CD4-positive, alpha-beta T cell treated with Interleukin-2 at 100 ng/mL for 4 hours (primary cell): ENCODE results near the gene CASD1.

Experiments used
- DNase-seq: peaks from one replicate; pipeline ENCODE4 v3.0.0-alpha.2; 2020; ENCODE audit warnings: low spot score

CASD1 gene

DNA sequence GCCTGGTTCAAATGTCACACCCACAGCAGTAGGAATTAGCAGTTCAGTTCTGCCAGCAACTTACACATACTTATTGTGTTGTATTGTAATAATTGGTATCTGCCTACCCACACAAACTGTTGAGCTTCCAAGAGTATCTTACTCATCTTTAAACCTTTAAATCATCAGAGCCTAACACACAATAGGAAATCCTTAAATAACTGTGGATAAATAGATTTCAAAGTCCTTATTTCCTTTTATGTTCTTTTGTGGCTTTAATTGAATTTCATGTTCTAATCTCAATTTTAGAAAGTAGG is 3.9 kb downstream of the CASD1 start:
- DNase-seq: no peak

DNA sequence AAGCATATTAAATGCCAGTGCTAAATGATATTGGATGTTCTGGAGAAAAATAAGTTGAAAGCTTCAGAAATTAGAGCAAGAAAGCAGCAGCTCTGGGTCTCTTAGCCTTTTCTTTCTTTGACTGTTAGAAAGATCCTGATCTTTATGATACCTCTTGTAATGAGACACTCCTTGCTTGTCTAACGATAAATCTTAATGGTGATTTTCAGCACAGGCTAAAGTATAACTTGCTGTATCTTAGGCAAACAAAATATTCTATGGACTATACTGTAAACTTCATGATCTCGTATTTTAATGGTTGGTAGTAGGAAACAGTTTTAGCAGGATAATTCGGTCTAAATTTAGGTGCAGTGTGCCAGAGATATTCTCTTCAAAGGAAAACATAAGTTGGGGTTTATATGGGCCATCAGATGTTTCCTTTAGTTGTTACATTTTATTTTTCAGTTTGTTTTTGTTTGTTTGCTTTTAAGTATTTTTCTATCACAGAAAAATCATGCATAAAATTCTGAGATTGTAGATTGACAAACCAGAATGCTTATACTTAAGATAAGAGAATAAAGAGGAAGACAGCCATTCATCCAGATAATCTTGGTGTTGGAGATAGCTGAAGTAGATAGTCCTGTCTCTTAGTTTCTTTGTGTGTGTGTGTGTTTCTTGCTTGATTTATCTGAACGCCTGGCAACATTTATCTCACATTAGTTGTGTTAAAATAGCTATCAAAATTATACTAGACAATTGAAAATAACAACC is 4.7 kb downstream of the CASD1 start:
- DNase-seq: no peak

DNA sequence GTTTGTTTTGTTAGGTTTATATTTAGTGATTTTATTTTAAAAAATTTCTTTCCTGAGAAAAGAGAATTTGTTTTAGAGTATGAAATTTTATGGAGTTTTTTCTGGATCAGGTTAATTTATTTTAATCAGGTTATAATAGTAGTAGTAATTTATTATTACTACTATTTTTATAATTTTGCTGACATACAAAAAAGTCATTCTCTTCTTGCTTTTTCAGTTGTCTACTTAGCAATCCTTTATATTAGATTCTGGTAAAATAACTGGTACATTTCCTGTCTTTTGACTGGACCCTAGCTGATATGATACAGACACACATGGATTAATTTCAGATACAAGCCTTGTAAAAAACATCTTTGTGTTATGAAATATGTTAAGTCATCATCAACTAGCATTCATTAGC is 5.3 kb downstream of the CASD1 start:
- DNase-seq: no peak

DNA sequence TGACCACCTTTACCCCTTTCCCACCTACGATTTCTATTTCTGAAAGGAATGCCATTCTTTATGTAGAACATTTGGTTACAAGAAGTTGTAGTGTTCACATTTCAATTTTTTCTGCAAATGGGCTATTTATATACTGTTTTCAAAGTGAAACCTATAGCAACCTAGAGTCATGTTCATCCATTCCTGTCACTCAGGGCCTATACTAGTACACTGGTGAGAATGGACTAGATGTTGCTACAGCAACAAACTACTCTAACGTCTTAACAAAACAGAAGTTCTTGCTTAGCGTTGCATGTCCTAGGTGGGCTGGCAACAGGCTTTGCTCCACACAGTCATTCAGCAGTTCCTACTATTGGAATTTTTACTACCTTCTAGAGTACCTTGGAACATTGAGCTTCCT is 16.3 kb downstream of the CASD1 start:
- no peak for DNase-seq

DNA sequence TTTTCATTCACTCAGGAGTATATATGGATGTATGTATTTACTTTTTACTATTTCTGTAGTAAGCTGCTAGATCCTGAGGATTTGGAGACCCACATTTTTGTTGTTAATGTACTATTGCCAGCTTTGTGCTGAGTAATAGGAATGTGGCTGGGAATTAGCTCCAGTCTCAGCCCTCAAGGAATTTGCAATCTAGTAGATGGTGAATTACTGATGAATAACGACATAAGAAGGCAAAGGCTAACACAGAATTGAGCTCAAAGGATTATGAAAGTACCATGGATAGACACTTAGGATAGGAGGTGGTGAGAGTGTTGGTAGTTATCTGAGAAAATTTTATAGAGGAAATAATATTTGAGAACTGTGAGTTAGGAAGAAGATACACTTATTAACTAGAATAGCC is 19.9 kb downstream of the CASD1 start:
- DNase-seq: no peak

DNA sequence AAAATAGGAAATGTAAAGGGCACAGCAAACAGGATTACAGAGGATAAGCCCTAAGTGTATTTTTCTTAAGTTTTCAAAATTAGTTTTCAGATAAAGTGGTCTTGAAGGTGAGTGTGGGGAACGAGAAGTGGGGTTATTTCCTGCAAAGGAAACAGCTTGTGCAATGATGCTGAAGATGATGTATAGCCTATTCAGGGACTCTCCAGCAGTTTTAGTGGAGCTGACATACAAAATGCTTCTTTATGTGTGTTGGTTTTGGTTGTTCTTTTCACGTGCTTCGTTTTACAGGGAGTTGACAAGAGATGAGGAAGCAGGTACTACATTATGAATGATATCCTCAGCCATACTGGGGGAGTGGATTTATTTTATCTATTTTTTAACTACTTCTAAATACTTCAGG is 20.5 kb downstream of the CASD1 start:
- DNase-seq: no peak

DNA sequence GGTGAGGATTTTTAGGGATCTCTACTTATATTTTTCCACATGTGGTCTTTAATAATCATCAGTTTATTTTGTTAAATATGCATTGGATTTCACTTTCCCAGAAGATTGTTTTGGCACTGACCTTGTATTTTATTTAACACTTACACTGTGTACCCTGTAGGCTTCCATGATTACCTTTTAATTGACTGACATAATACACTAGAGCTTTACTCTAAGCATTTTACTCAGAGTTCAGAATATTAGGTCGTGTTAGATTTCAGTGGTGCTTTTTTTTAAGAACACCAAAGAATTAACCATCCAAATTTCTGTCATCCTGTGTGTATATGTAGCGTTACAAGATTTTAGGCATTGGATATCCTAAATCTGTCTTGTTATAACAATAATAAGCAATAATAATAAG is 23.1 kb downstream of the CASD1 start:
- no peak for DNase-seq

DNA sequence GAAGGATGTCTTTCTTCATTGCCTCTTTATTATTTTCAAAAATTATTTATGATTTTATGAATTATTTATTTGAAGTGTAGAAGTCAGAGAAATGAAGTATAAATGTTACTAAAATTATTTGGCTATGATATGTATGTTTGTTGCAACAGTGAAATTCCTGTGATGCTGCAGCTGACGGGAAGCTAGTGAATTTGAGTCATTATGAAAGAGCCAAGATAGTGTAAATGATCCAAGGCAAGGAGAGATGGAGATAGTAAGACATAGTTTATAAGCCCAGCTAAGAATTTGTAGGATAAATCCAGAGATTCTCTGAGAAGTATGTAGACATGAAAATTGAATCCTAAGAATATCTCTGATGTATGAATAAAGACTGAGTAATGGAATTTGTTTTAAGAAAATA is 30.8 kb downstream of the CASD1 start:
- no peak for DNase-seq

DNA sequence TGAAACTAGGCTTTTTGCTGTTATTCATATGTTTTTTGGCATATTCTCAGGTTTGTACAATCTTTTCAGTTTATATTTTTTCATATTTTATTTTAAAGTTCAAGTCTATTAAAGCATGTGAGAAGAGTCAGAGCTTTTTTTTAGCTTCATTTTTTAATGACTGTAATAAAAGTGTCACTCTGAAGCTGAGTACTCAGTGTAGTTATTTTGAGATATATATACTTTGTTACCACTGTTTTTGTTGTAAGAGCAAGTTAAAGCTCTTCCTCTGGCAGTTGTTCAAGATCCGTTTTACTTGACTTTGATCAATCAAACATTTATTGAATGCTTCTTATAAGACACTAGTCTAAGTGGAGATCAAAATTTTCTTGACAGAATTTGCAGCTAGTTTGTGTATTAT is 37.5 kb downstream of the CASD1 start:
- DNase-seq: no peak

DNA sequence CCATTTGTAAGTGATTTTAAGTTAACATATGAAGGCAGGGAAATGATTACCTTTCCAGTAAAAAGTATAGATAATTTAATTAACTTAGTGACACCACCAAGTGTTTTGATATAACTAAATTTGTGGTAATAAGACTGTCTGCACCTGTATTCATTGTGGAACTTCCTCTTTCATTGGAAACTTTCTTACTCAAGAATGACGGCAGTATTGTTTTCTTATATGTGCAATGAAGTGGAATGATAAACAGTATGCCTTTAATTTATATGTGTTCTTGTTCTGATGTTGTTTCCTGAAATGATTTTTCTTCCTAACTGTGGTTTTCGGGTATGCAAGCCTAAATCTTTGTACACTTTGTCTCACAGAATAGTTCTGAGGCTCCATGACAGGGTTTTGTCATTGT is 46.4 kb downstream of the CASD1 start:
- no peak for DNase-seq

DNA sequence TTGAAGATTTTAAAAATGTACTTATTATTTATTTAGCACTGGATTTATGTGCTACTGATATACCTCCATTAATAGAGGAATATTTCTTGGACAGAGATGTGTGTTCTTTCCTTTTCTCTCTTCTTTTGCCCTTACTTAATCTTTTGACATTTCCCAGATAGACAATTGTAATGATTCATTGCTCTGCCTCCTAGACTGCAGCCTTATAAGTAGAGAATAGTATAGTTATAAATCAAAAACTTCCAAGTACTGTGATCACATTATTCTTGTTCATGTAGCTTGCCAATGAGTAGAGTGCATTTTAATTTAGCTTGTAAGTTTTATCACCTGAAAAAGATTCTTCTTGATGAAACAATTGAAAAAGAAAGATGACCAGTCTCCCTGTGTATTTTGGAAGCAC is 47.6 kb downstream of the CASD1 start:
- no peak for DNase-seq

DNA sequence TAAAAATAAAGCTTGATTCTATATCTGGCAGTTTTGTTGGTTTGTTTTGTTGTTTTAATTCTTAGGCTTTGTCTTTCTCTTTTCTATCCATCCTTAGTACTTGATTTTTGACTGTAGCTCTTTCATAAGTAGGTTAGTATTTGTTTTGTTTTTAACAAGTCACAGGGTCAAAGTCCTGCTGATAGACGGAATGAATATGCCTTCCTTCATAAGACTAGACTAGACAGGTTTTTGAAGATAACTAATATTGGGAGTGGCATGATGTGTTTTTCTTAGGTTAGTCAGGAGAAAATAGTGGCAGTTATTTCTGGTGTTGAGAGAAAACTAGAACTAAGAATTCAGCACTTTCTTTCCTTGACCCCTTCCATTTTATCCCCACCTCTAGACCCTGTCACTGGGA is 50.4 kb downstream of the CASD1 start:
- no peak for DNase-seq

DNA sequence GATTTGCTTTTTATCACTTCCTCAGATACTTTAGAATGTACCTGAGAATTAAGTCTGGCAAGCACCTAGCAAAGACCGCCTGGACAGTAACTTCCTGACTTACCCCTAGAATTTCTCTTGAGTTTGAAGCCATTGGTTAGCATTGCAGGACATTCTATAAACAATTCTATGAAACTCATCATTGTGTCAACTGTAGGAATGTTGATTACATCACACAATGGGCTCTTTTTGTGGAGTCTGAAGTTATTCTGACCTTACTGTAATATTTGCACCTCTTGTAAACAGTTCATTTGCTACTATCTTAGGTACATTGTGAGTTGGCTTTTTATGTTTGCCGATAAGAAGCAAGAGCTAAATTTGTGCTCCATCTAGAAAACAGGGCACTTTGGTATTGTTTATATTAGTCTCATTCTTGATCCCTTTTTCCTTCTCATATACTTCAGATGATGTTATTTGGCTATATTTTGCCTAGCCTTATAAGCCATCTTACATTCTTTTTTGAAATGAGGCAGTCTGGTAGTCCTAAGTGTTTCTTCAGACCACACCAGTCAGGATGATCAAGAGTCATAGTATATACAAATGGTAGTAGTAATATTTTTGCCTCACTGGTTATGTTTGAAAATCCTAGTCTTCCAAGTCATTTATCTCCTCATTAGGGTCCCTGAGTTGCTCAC is 52.4 kb downstream of the CASD1 start:
- no peak for DNase-seq

DNA sequence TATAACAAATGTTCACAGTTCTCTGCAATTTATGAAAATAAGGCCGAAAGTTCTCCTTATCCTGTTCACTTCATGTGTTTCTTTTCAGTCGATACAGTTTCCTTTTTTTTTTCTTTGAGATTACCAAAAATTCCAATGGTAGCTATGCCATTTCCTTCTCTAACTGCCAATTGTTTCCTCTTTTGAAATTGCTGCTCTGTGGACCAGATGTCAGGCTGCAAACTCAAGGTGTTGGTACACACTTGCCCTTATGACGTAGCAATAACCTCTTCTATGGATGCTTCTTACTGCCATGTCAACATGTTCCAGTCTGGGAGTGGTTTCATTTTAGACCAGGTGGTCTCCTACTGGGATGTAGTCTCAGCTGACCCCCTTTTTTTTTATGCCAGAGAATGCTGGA is 52.9 kb downstream of the CASD1 start:
- DNase-seq: no peak

DNA sequence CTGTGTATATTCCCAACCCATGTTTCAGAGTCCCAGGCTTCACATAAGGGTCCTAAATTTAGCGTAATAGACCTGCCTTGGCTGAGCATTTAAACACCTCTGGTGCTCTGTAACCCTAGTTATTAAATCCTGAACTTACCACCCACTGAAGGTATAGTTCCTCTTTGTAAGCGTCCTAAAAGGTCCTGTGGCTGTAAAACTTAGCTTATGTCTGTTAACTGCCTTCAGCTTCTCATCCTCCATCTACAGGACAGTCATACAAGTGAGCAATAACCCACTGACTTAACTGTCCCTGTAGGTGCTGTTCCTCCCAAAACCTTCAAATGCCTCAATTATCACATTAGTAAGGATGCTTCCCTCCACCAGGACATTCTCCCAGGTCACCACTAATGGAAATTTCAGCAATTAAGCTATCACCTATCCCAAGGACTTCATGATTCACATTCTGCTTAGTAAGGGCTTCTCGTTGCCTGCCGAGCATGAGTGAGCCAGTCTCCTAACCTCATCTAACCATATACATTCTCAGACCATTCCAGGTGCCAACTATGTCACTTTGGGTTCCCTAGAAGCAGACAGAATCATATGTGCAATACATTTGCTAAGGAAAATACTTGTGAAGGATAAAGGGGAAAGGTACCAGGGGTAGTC is 55.8 kb downstream of the CASD1 start:
- no peak for DNase-seq

DNA sequence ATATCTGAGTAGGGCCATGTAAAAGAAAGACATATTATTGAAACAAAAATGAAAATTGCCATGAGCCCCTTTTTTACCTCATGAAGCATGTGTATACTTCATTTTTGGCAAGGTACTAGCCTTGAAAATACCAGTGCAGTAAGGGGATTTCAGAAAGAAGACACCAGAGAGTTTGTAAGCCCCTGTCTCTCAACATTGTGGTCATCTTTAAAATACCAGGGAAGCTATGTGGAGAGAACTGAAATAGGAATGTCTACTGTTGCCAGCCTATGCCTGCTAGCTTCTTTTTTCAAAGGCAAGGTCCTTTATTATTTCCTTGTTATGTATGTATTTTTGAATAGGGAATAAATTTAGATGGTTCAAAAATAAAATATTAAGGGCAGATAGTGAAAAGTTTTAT is 57.8 kb downstream of the CASD1 start:
- DNase-seq: no peak

DNA sequence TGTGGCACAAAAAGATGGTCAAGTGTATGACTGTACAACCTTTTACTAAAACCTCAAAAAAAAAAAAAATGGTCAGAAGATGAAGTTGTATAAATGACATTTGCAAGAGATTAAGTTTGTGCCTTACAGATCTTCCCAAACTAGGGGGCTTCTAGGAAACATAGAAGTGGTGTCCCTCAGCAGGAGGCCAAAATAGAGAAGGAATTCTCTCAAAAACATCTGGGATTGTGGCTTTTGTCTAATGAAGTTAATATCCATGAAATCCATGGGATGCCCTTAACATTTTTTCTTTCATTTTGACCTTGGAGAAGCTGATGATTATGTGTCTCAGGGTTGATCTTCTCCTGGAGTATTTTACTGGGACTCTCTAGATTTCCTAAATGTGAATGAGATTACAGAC is 62.2 kb downstream of the CASD1 start:
- no peak for DNase-seq

DNA sequence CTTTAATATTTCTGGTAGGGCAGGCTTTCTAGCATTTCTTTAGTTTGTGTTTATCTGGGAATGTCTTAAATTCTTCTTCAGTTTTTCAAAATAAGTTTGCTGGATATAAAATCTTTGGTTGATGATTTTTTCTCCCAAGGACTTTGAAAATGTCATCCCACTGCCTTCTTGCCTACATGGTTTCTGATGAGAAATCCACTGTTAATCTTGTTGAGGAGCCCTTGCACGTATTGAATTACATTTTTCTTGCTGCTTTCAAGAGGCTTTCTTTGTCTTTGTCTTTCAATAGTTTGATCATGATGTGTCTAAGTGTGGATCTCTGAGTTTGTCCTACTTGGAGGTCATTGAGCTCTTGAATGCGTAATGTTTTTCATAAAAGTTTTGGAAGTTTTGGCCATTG is 66.0 kb downstream of the CASD1 start:
- no peak for DNase-seq

DNA sequence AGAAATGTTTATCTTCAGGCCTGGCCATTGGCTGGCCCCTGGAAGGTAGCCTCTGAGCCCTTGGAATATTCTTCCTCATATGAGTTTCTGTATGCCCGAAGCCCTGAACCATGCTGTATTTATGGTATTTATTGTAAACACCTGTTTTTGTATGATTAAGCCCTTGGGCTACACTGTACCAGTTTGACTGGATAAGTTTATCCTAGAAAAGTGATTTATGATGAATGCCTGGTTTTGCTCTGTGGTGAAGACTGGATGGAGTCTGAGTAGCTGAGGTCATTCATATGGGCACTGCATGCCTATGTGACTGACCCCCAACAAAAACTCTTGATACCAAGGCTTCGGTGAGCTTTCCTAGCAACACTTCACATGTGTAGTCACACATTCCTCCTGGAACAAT is 66.7 kb downstream of the CASD1 start:
- DNase-seq: no peak

DNA sequence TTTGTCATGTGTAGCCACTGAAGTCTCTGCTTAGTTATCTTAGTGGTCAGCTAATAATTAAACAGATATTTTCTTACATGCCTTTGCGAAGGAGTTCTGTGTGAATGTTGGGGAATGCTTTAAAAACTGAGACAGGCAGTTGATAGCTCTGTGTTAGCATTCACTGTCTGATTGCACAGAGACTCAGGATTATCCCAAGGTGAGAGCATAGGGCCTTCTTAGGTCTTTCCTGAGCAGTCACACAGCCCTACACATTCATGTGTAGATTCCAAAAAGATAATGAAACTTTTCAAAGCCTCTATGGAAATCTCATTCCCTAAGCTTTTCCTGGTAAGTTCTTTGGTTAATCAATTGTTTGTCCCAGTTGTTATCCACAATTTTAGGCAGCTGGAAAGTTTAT is 67.7 kb downstream of the CASD1 start:
- no peak for DNase-seq

DNA sequence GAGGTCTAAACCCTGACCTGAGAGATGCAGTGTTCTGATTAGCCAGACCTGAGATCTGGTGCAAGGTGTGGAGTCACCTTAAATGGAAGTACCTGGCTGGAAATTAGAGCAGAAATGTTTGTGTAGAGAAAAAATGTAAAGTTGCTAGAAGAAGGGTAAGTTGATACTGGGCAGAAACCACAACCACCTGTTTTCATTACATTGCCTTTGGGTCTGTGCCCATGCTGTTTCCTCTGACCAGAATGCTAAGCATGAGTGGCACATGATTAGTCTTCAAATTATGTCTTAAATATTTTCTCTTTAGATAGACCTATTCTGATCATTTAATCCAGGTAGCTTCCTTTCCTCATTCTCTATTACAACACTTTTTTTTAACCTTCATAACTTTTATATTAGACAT is 69.0 kb downstream of the CASD1 start:
- no peak for DNase-seq

DNA sequence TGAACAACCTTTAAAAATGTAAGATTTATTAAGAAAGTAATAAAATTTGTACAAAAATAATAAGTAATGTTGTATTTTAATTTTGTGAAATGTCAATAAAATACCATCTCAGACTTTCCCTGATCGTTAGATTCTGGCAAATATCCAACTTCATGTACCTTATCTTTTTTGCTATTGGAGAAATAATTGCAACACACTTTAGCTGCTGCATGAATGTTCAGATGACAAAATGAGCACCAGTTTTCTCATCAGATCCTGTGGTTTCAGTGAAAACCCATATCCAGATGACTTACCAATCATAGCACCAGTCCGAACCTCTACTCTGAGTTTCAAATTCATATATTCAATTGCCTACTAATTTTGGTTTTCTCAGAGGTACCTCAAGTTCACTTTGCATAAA is 69.9 kb downstream of the CASD1 start:
- DNase-seq: no peak

DNA sequence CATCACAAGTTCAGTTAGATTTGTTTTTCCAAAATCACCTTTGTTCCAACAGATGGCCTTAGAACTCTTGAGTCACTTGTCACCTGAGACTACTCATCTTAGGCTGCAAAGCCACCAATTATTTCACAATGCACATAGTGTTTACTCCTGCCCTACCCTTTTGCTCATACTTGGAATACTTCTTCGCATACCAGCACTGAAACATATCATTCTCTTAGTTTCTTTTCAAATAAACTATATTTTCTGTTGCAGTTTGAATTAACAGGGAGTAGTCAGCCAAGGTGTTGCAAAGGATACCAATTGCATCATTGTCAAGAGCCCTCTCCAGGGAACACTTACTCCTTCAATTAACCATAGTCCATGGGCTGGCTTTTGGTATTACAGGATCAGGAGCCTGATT is 71.0 kb downstream of the CASD1 start:
- no peak for DNase-seq

DNA sequence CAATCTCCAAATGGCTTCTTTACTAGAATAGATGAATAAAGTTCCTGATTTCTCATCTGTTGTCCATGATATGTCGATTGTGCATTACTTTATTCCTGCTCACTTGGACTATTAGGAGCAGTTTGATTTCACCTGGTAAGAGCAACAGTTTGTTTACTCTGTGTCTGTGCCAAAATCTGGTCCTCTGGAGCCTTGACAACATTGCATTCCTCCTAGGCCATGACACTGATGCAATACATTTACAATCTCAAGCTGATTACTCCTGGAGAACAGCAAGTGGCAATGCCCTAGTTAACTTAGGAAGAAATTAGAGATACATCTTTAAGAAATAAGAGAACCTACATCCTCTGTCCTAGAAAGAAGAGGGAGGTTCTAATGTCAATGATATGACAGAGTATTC is 74.5 kb downstream of the CASD1 start:
- DNase-seq: no peak
